Left renal pelvis (tissue), 4 donors: Measurements from ENCODE around the gene TBC1D2B. TPM values are rescaled to one million over a fixed set of nuclear protein-coding genes. Genes with fewer than 3 reads are reported as not detected.
"Not testable (repeated sequence)": the region's sequence is repeated elsewhere in the genome, so short reads cannot be mapped to it uniquely, and the experiment has no call there.

Experiments used
- DNase-seq, 4 donors: peaks; one replicate each; pipeline ENCODE4 v3.0.0-alpha.2; 2013; ENCODE audit warnings: low read depth in 4 of 4, low spot score in 3 of 4
- polyA plus RNA-seq, 4 donors: library from polyadenylated mRNA; unstranded; fragments of 120-200 nt; gene quantifications; one replicate each; pipeline ENCODE4 v1.2.1, GENCODE V29; 2013; ENCODE audit not compliant: insufficient read length in 4 of 4

The TBC1D2B gene
- polyA plus RNA-seq, 4 donors, result 30.1 to 45.4 (median 31.3) TPM

GRCh38 chr15:77993374-77993911 is 84.1 kb downstream of the TBC1D2B start:
- no peak for DNase-seq

DNA sequence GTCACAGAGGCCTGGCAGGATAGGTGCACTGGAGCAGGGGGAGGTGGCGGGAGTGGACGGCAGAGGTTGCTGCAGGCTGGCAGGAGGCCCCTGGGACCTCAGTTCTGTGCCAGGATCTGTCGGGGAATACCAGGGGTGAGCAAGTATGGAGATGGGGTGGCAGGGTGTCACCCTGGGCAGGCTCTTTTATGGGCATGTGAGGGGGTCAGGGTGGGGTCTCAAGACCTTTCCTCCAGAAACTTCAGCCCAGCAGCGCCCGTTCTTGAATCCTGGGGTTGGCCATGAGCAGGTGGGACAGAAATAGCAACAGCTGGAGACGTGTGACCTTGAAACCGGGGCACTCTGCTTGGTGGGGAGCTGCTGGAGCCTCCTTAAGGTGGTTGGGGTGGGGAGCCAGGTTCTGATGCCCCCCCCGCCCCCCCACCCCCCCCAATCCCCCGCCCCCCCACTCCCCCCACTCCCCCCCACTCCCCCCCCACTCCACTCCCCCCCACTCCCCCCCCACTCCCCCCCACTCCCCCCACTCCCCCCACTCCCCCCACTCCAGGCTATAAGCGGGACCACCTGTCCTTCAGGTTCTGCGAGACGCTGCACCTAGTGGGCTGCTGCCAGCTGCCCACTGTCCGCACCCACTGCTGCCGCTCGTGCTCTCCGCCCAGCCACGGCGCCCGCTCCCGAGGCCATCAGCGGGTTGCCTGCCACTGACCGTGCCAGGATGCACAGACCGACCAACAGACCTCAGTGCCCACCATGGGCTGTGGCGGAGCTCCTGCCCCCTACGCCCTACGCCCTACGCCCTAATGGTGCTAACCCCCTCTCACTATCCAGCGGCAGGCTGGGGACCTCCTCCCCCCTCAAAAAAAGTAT is 84.9 kb downstream of the TBC1D2B start:
- no peak for DNase-seq

GRCh38 chr15:77991658-77992201 is 85.8 kb downstream of the TBC1D2B start:
- DNase-seq, result peak in 1 of 4 donors; percentile 46

DNA sequence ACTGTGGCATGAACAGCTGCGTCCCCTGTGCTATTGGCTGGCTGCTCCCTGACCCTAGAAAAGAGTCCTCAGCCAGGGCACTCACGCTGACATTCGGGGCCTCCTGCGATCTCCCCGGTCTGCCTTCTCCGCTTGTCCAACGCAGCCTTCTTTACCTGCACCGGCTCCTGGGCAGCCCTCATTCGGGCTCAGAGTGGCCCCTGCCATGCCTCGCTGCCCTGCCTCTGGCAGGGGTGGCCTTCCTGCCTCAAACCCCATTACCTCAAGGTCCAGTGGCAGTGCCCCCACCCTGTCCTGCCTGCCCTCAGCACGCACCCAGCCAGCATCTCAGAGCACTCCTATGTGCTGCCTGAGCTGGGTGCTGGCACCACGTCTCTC is 86.5 kb downstream of the TBC1D2B start:
- DNase-seq, result no peak

- DNase-seq, result no peak
These were observed 88.0 kb downstream of the TBC1D2B start for GRCh38 chr15:77989296-77990143.

- no peak for DNase-seq
These were observed 88.9 kb downstream of the TBC1D2B start for GRCh38 chr15:77988347-77989295.

GRCh38 chr15:77987765-77988136 is 89.8 kb downstream of the TBC1D2B start:
- not testable (repeated sequence) for DNase-seq

GRCh38 chr15:77986891-77987764 is 90.4 kb downstream of the TBC1D2B start:
- DNase-seq, result no peak

- no peak for DNase-seq
These were observed 91.5 kb downstream of the TBC1D2B start for GRCh38 chr15:77985931-77986480.

DNA sequence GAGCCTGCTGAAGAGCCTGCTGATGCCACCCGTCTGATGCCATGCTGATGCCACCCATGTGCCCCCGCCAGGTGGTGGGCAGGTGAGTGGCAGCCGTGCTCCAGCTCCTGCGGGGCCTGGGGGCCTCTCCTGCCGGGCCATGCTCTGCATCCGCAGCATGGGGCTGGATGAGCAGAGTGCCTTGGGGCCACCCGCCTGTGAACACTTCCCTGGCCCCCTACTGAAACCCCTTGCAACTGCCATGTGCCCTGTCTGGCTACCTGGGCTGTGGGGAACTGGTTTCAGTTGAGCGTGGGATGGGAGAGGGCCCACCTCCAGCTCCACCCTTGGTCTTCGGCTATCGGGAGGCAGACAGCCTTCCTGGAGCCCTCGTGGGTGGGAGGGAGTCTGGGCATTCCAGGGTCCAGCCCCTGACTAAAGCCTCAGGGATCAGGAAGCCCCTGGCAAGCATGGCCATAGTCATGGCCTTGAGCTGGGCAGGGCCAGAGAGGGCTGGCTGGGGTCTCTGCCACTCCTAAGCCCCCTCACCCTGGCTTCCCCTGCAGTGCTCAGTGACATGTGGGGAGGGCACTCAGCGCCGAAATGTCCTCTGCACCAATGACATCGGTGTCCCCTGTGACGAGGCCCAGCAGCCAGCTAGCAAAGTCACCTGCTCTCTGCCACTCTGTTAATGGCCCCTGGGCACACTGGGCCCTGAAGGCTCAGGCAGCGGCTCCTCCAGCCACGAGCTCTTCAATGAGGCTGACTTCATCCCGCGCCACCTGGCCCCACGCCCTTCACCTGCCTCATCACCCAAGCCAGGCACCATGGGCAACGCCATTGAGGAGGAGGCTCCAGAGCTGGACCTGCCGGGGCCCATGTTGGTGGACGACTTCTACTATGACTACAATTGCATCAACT is 92.2 kb downstream of the TBC1D2B start:
- no peak for DNase-seq

DNA sequence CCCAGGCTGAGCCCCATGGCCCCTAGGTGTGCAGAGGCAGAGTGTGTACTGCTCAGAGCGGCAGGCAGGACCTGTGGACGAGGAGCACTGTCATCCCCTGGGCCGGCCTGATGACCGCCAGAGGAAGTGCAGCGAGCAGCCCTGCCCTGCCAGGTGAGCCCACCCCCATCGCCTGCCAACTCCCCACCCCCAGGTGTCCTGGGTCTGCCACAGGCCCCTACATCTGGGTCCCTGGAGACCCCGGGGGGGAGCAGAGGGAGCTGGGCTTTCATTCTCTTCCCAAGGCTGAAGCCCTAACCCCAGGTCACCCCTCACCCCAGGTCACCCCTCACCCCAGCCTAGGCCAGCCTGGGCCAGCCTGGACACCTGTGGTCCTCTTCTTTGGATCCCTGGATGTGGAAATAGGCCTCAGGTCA is 93.1 kb downstream of the TBC1D2B start:
- DNase-seq, result no peak

DNA sequence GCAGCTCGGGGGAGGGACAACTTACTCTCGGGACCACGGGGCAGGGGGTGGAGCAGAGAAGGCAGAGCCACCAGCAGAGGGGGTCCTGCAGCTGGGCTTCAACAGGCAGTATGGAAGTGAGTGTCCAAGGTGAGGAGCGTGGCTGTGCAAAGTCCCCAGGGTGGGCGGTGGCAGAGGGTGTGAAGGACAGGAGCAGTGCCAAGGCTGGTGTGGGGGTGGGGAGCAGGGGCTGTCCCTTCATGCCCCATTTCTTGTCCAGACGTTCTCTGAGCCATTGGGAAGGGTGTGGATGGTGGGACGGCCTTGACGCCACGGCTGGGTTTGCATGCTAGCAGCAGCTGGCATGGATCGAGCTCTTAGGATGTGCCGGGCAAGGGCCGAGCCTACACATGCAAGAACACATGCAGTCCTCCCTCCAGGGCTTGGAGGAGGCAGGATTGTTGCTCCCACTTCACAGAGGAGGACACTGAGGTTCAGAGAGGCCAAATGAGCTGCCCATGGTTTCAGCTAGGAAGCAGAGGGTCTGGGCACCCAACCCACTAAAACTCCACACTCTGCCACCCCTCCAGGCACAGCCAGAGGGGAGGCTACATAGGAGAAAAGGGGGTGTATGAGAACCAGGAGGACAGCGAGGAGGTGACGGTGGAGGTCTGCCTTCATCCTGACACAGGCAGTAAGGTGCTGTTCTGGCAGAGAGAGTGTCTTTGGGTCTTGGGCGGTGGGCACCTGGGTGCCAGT is 93.6 kb downstream of the TBC1D2B start:
- DNase-seq, result no peak

GRCh38 chr15:77983091-77983707 is 94.3 kb downstream of the TBC1D2B start:
- DNase-seq, result no peak

- no peak for DNase-seq
These were observed 95.4 kb downstream of the TBC1D2B start for GRCh38 chr15:77982127-77982490.

DNA sequence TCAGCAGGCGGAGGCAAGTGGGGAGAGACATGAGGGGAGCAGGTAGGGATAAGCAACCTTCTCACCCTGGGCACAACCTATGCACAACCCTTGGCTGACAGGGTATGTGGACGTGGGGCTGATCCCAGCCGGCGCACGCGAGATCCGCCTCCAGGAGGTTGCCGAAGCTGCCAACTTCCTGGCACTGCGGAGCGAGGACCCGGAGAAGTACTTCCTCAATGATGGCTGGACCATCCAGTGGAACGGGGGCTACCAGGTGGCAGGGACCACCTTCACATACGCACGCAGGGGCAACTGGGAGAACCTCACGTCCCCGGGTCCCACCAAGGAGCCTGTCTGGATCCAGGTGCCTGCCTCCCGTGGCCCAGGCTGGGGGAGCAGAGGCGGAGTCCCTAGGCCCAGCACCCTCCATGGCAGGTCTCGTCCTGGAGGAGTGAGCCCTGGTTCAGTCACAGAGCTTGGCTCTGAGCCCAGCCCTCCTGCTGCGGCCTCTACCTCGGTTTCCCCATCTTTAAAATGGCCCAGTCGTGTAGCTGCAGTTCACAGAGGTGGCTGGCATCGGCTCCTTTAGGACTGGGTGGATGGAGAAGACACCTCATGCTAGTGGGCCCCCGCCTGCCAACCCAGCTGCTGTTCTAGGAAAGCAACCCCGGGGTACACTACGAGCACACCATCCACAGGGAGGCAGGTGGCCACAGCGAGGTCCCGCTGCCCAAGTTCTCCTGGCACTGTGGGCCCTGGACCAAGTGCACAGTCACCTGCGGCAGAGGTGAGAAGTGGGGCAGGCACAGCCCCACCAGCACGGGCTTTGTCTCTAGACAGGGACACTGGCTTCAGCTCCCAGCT is 96.0 kb downstream of the TBC1D2B start:
- DNase-seq, result no peak

DNA sequence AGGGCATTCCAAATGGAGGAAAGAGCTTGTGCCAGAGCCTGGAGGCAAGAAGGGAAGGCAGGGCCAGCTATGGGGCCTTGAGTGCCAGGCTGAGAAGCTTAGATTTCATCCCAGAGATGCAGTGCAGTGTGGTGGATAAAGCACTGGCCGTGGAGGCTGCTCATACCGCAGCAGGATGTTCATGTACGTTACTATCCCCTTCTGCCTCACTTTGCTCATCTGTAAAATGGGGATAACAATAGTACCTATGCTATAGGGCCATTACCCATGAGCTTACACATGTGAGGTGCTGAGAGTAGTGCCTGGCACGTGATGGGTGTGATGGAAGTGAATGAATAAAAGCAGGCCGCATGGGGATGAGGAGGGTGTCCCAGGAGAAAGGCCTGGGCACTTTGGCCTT is 96.8 kb downstream of the TBC1D2B start:
- not testable (repeated sequence) for DNase-seq
